Neural progenitor cell (in vitro differentiated cells): Measurements from ENCODE around the gene USE1.

Experiments
- EZH2 ChIP-seq: fragments of 200-600 bp; sonication (generic); IDR thresholded peaks from 2 replicates; pipeline ENCODE4 v1.6.1; 2017; ENCODE audit warnings: antibody characterized with exemption, mild to moderate bottlenecking, moderate library complexity
- EZH2phosphoT487 ChIP-seq: fragments of 200-600 bp; sonication (generic); IDR thresholded peaks from 2 replicates; pipeline ENCODE4 v1.6.1; 2017; ENCODE audit warnings: antibody characterized with exemption
- TF ChIP-seq, protein P1 (sequence below): fragments of 200-600 bp; sonication (generic); IDR thresholded peaks from 2 replicates; pipeline ENCODE4 v1.5.1; 2017; ENCODE audit warnings: antibody characterized with exemption, mild to moderate bottlenecking

DNA sequence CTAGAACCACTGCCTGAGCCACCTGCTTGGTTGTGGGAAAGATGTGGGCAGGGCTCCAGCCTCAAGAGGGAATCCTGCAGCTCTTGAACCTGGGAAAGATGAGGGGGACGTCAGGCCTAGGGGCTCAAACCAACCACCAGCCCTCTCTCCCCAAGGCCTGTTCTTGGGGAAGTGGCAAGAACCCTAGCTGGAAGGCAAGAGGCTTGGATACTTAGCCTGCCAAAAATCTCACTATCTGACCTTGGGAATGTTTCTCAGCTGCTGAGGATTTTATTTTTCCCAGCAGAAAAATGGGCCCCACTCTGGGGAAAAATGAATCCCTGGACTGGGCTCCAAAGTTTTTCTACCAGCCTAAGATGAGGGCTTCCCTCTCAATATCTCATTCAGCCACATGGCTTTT, 44.8 kb downstream of the USE1 start:
- TF ChIP-seq, protein P1, sequence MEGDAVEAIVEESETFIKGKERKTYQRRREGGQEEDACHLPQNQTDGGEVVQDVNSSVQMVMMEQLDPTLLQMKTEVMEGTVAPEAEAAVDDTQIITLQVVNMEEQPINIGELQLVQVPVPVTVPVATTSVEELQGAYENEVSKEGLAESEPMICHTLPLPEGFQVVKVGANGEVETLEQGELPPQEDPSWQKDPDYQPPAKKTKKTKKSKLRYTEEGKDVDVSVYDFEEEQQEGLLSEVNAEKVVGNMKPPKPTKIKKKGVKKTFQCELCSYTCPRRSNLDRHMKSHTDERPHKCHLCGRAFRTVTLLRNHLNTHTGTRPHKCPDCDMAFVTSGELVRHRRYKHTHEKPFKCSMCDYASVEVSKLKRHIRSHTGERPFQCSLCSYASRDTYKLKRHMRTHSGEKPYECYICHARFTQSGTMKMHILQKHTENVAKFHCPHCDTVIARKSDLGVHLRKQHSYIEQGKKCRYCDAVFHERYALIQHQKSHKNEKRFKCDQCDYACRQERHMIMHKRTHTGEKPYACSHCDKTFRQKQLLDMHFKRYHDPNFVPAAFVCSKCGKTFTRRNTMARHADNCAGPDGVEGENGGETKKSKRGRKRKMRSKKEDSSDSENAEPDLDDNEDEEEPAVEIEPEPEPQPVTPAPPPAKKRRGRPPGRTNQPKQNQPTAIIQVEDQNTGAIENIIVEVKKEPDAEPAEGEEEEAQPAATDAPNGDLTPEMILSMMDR: no peak
- no peak for TF ChIP-seq EZH2
- no peak for TF ChIP-seq EZH2phosphoT487
